ENCODE data around the gene LYRM1.

Gene LYRM1

GRCh38 chr16:20871258-20871657 is 29.3 kb upstream of the LYRM1 start:
- Histone ChIP-seq H3K27ac (ENCODE audit: low read length) (no peak overlapping the region), H3K27me3 (replicated peaks; ENCODE audit: insufficient read depth, low read length) (no peaks in the 10 kb centered on the region), H3K9ac (ENCODE audit: low read length) (no peak overlapping the region), H3K79me2 (ENCODE audit: low read length) (peaks cover 24% of the 10 kb centered on the region), H4K20me1 (ENCODE audit: insufficient read depth, low read length) (peaks cover 12% of the 10 kb centered on the region), H3K36me3 (replicated peaks; ENCODE audit: insufficient read depth, low read length) (no peaks in the 10 kb centered on the region), H3K4me3 (ENCODE audit: low read length) (no peak overlapping the region), H3K9me2 (replicated peaks; ENCODE audit: insufficient read depth, low read length) (no peaks in the 10 kb centered on the region), H3K4me2 (ENCODE audit: low read depth, low read length) (no peak overlapping the region), H3K9me3 (replicated peaks; ENCODE audit: insufficient read depth, low read length) (no peaks in the 10 kb centered on the region), H3F3A (ENCODE audit: insufficient read depth, low read length) (peaks cover 26% of the 10 kb centered on the region), H2AFZ (ENCODE audit: low read length) (no peak overlapping the region), H3K4me1 (ENCODE audit: low read length) (peaks cover 30% of the 10 kb centered on the region)
- TF ChIP-seq EZH2 (optimal IDR thresholded peaks at IDR 0.05; ENCODE audit: low read depth, low read length) (no peak), CTCF (IDR thresholded peaks at IDR 0.05; ENCODE audit: low read length) (no peak), EZH2phosphoT487 (IDR thresholded peaks at IDR 0.05; ENCODE audit: low read length) (no peak)
- DNase-seq, result no peak

- H3K79me2 ChIP-seq (ENCODE audit: low read length), result peaks cover 30% of the 10 kb centered on the region
Observed at GRCh38 chr16:20871941-20872815, 28.4 kb upstream of the LYRM1 start.

GRCh38 chr16:20873331-20873730 is 27.2 kb upstream of the LYRM1 start:
- H3K79me2 ChIP-seq (ENCODE audit: low read length), result peaks cover 27% of the 10 kb centered on the region
- H3F3A ChIP-seq (ENCODE audit: insufficient read depth, low read length), result peaks cover 26% of the 10 kb centered on the region
- no peak overlapping the region for H3K9ac ChIP-seq (ENCODE audit: low read length)
- DNase-seq, result no peak
- no peaks in the 10 kb centered on the region for H3K9me3 ChIP-seq (replicated peaks; ENCODE audit: insufficient read depth, low read length)
- H3K27ac ChIP-seq (ENCODE audit: low read length), result no peak overlapping the region
- no peak for TF ChIP-seq EZH2 (optimal IDR thresholded peaks at IDR 0.05; ENCODE audit: low read depth, low read length)
- no peak for TF ChIP-seq EZH2phosphoT487 (IDR thresholded peaks at IDR 0.05; ENCODE audit: low read length)
- TF ChIP-seq CTCF (IDR thresholded peaks at IDR 0.05; ENCODE audit: low read length), result no peak
- H3K36me3 ChIP-seq (replicated peaks; ENCODE audit: insufficient read depth, low read length), result no peaks in the 10 kb centered on the region
- H3K9me2 ChIP-seq (replicated peaks; ENCODE audit: insufficient read depth, low read length), result no peaks in the 10 kb centered on the region
- H3K4me1 ChIP-seq (ENCODE audit: low read length), result peaks cover 30% of the 10 kb centered on the region
- no peak overlapping the region for H2AFZ ChIP-seq (ENCODE audit: low read length)
- H3K27me3 ChIP-seq (replicated peaks; ENCODE audit: insufficient read depth, low read length), result no peaks in the 10 kb centered on the region
- H3K4me3 ChIP-seq (ENCODE audit: low read length), result no peak overlapping the region
- peak overlapping the region; percentile 57 for H3K4me2 ChIP-seq (ENCODE audit: low read depth, low read length)
- H4K20me1 ChIP-seq (ENCODE audit: insufficient read depth, low read length), result peaks cover 12% of the 10 kb centered on the region

More at GRCh38 chr16:20871941-20872815, 28.4 kb upstream of the LYRM1 start:
- Histone ChIP-seq H3K27ac (ENCODE audit: low read length) (no peak overlapping the region), H3K9me3 (replicated peaks; ENCODE audit: insufficient read depth, low read length) (no peaks in the 10 kb centered on the region), H3F3A (ENCODE audit: insufficient read depth, low read length) (peaks cover 26% of the 10 kb centered on the region), H3K36me3 (replicated peaks; ENCODE audit: insufficient read depth, low read length) (no peaks in the 10 kb centered on the region), H3K27me3 (replicated peaks; ENCODE audit: insufficient read depth, low read length) (no peaks in the 10 kb centered on the region), H3K9me2 (replicated peaks; ENCODE audit: insufficient read depth, low read length) (no peaks in the 10 kb centered on the region), H3K4me2 (ENCODE audit: low read depth, low read length) (no peak overlapping the region), H3K9ac (ENCODE audit: low read length) (no peak overlapping the region), H4K20me1 (ENCODE audit: insufficient read depth, low read length) (peaks cover 12% of the 10 kb centered on the region), H3K4me3 (ENCODE audit: low read length) (no peak overlapping the region), H3K4me1 (ENCODE audit: low read length) (peaks cover 30% of the 10 kb centered on the region), H2AFZ (ENCODE audit: low read length) (no peak overlapping the region)
- TF ChIP-seq EZH2phosphoT487 (IDR thresholded peaks at IDR 0.05; ENCODE audit: low read length), result no peak
- TF ChIP-seq EZH2 (optimal IDR thresholded peaks at IDR 0.05; ENCODE audit: low read depth, low read length), result no peak
- no peak for TF ChIP-seq CTCF (IDR thresholded peaks at IDR 0.05; ENCODE audit: low read length)
- no peak for DNase-seq

Data from MM.1S (cell line).